Activated T-cell treated with anti-CD3 and anti-CD28 coated beads, Interleukin-2, amount 50 U/mL, for 1 hour (primary cell): ENCODE measurements around the gene ATG5.
"Not testable (repeated sequence)": the region's sequence is repeated elsewhere in the genome, so short reads cannot be mapped to it uniquely, and the experiment has no call there.

Experiments used
- DNase-seq: peaks from one replicate; pipeline ENCODE4 v3.0.0-alpha.2; 2020

ATG5 gene

GRCh38 chr6:106173124-106173879, 152.3 kb downstream of the ATG5 start:
- no peak for DNase-seq

- no peak for DNase-seq
Observed at GRCh38 chr6:106170030-106170791, 155.3 kb downstream of the ATG5 start.

GRCh38 chr6:106169517-106169916, 156.0 kb downstream of the ATG5 start:
- DNase-seq = no peak

GRCh38 chr6:106168097-106168888, 157.3 kb downstream of the ATG5 start:
- no peak for DNase-seq

- DNase-seq = no peak
Observed at GRCh38 chr6:106167096-106167814, 158.3 kb downstream of the ATG5 start.

GRCh38 chr6:106165885-106166485, 159.6 kb downstream of the ATG5 start:
- DNase-seq = no peak

- DNase-seq = peak; percentile 33
Observed at GRCh38 chr6:106163966-106164877, 161.3 kb downstream of the ATG5 start.

- peak; percentile 47 for DNase-seq
Observed at GRCh38 chr6:106163446-106163965, 162.1 kb downstream of the ATG5 start.

- DNase-seq = no peak
Observed at GRCh38 chr6:106162921-106163320, 162.6 kb downstream of the ATG5 start.

GRCh38 chr6:106161893-106162292, 163.7 kb downstream of the ATG5 start:
- no peak for DNase-seq

- no peak for DNase-seq
Observed at GRCh38 chr6:106161311-106161874, 164.2 kb downstream of the ATG5 start.

- no peak for DNase-seq
Observed at GRCh38 chr6:106160189-106160588, 165.4 kb downstream of the ATG5 start.

- no peak for DNase-seq
Observed at GRCh38 chr6:106159531-106159940, 166.0 kb downstream of the ATG5 start.

GRCh38 chr6:106158816-106159215, 166.7 kb downstream of the ATG5 start:
- no peak for DNase-seq

- no peak for DNase-seq
Observed at GRCh38 chr6:106156863-106157262, 168.7 kb downstream of the ATG5 start.

GRCh38 chr6:106156413-106156812, 169.1 kb downstream of the ATG5 start:
- DNase-seq = no peak

GRCh38 chr6:106155219-106155830, 170.2 kb downstream of the ATG5 start:
- no peak for DNase-seq

GRCh38 chr6:106154326-106154725, 171.2 kb downstream of the ATG5 start:
- DNase-seq = no peak

- DNase-seq = no peak
Observed at GRCh38 chr6:106152952-106153351, 172.6 kb downstream of the ATG5 start.

GRCh38 chr6:106152476-106152875, 173.1 kb downstream of the ATG5 start:
- not testable (repeated sequence) for DNase-seq
